K562 (cell line): Measurements from ENCODE around the gene ZNF701. TPM values are rescaled to one million over a fixed set of nuclear protein-coding genes. Genes with fewer than 3 reads are reported as not detected.
"Not testable (repeated sequence)": the region's sequence is repeated elsewhere in the genome, so short reads cannot be mapped to it uniquely, and the experiment has no call there.

ENCODE experiments used
- ATAC-seq: fragments of 200-7000 bp; cut with Tn5 transposase; 3 replicates; pipeline ENCODE4 v1.9.1; 2020; ENCODE audit warnings: moderate library complexity
- BruUV-seq: library from RNA; stranded (reverse); fragments of 400-500 nt; replicated peaks from 2 replicates; lab custom pipeline; 2021; lab: Mats Ljungman, UMichigan
- CTCF ChIA-PET: fragments of 300-600 bp; formaldehyde crosslinking; extraction: SDS; loops from one replicate; lab custom pipeline; 2021; ENCODE audit warnings: low intra/inter-chr PET ratio; lab: Yijun Ruan, JAX
- POLR2A ChIA-PET: fragments of 300-600, 350-650 bp; sonication (Branson Sonifier 250); formaldehyde crosslinking; extraction: SDS; loops from one replicate; lab custom pipeline; 2021; ENCODE audit warnings: antibody characterized with exemption, inconsistent platforms; lab: Yijun Ruan, JAX
- DNase-seq, 4 experiments: peaks; one replicate each; pipeline versions ENCODE4 v3.0.0 to v3.0.0-alpha.2; 2011 to 2018; ENCODE audit warnings: low spot score in 3 of 4, mixed read lengths in 3 of 4; ENCODE audit errors: extremely low read depth in 1 of 4
- FAIRE-seq: peaks from 2 replicates; lab custom pipeline; 2011; peaks lifted over from hg19 to GRCh38; lab: Jason Lieb, UNC
- H2AFZ ChIP-seq: 2 replicates; pipeline ENCODE4 v1.6.0; 2011; ENCODE audit warnings: low read depth, low read length, control low read depth, inconsistent platforms
- H3K27ac ChIP-seq: fragments of 200-600 bp; 3 replicates; pipeline ENCODE4 v1.8.0; 2011; ENCODE audit warnings: low read depth, mild to moderate bottlenecking, control low read depth, inconsistent platforms, low read length, moderate library complexity, mixed read lengths; ENCODE audit errors: extremely low read depth
- H3K27me3 ChIP-seq, 2 experiments: fragments of 300-600 bp in 1 of 2; 2 replicates in 1 of 2; 3 replicates in 1 of 2; pipeline versions ENCODE4 v1.6.0 to v1.8.0; 2011; ENCODE audit warnings: inconsistent platforms in 2 of 2, low read length in 2 of 2, mild to moderate bottlenecking in 1 of 2, mixed read lengths in 1 of 2, moderate library complexity in 1 of 2; ENCODE audit not compliant: control insufficient read depth in 2 of 2, insufficient read depth in 2 of 2
- H3K36me3 ChIP-seq: fragments of 300-600 bp; 3 replicates; pipeline ENCODE4 v1.8.0; 2011; ENCODE audit warnings: mild to moderate bottlenecking, low read length, inconsistent platforms; ENCODE audit not compliant: control insufficient read depth, insufficient read depth
- H3K4me1 ChIP-seq, 2 experiments: fragments of 200-600 bp in 1 of 2; replicated peaks in 1 of 2; 2 replicates in 1 of 2; 3 replicates in 1 of 2; pipeline versions ENCODE4 v1.5.1 to v1.8.0; 2011; ENCODE audit warnings: inconsistent platforms in 2 of 2, low read length in 2 of 2, mild to moderate bottlenecking in 1 of 2, mixed read lengths in 1 of 2, moderate library complexity in 1 of 2; ENCODE audit not compliant: control insufficient read depth in 2 of 2, insufficient read depth in 2 of 2
- H3K4me2 ChIP-seq: 2 replicates; pipeline ENCODE4 v1.6.1; 2011; ENCODE audit warnings: low read length, control low read depth, inconsistent platforms, mixed read lengths; ENCODE audit not compliant: insufficient read depth
- H3K4me3 ChIP-seq: fragments of 200-600 bp; sonication (generic), shearing (Covaris generic); 2 replicates; pipeline ENCODE4 v1.5.1; 2016; ENCODE audit warnings: control low read depth, inconsistent platforms
- H3K79me2 ChIP-seq: fragments of 200-600 bp; 3 replicates; pipeline ENCODE4 v1.8.0; 2011; ENCODE audit warnings: low read length, inconsistent platforms; ENCODE audit not compliant: control insufficient read depth, insufficient read depth
- H3K9ac ChIP-seq, 2 experiments: 2 replicates each; pipeline versions ENCODE4 v1.6.0 to v1.6.1; 2011; ENCODE audit warnings: low read depth in 2 of 2, low read length in 2 of 2, control low read depth in 1 of 2, inconsistent platforms in 1 of 2, mild to moderate bottlenecking in 1 of 2, mixed read lengths in 1 of 2; ENCODE audit not compliant: insufficient read depth in 1 of 2
- H3K9me1 ChIP-seq: one replicate; pipeline ENCODE4 v1.6.0; 2011; ENCODE audit warnings: inconsistent platforms, mild to moderate bottlenecking, low read length, moderate library complexity; ENCODE audit not compliant: control insufficient read depth, insufficient read depth
- H3K9me3 ChIP-seq: replicated peaks from 2 replicates; pipeline ENCODE4 v1.5.1; 2011; ENCODE audit warnings: low read depth, low read length, inconsistent platforms; ENCODE audit not compliant: control insufficient read depth, insufficient read depth
- H4K20me1 ChIP-seq: replicated peaks from 2 replicates; pipeline ENCODE4 v1.6.1; 2011; ENCODE audit warnings: low read length, inconsistent platforms, mixed read lengths; ENCODE audit not compliant: control insufficient read depth, insufficient read depth
- RREB1 ChIP-seq: fragments of 250-450 bp; sonication (Bioruptor Pico); IDR thresholded peaks from 2 replicates; pipeline ENCODE4 v1.4.0; 2020
- TEAD1 ChIP-seq, 2 experiments: fragments of 450-650 bp in 1 of 2; sonication (generic) in 1 of 2; formaldehyde crosslinking; IDR thresholded peaks; 2 replicates each; pipeline versions ENCODE4 v1.4.0 to v1.8.0; 2020 to 2022; ENCODE audit warnings: mild to moderate bottlenecking in 2 of 2, missing genetic modification reagents in 1 of 2
- WGBS: fragments of 100-300 bp; shearing (Covaris generic); methylation state at CpG from one replicate; pipeline ENCODE4 v1.1.6; 2016; ENCODE audit warnings: low coverage, mixed read lengths; ENCODE audit not compliant: insufficient coverage; ENCODE audit errors: missing lambda C conversion rate; 5-methylcytosine and 5-hydroxymethylcytosine counted together
- in situ Hi-C: fragments of 300-500 bp; cut with MboI; formaldehyde crosslinking; loops from 4 replicates; pipeline ENCODE4 v1.15.0; 2018; ENCODE audit warnings: inconsistent platforms, mixed read lengths
- intact Hi-C: fragments of 100-400 bp; cut with micrococcal nuclease; formaldehyde crosslinking; loops from 2 replicates; pipeline ENCODE4 v1.14.2; 2022
- polyA plus RNA-seq, 8 experiments: library from polyadenylated mRNA; depleted of rRNA in 4 of 8; stranded (reverse) in 5 of 8; unstranded in 3 of 8; fragments of >200 nt; fragmentation: Nextera tagmentation in 2 of 8; fragmentation: Illumina TruSeq in 1 of 8; extraction: Ambion mirVana in 2 of 8; extraction: Trizol in 1 of 8; gene quantifications; 2 replicates each; pipeline versions ENCODE4 v1.2.1 to v1.2.3, GENCODE V29; 2011 to 2014; ENCODE audit warnings: inconsistent platforms in 1 of 8, missing spikeins in 1 of 8
- total RNA-seq, 7 experiments: library from RNA; depleted of rRNA in 6 of 7; stranded (reverse); fragments of >200 nt in 6 of 7; fragmentation: Illumina TruSeq in 2 of 7; extraction: Trizol in 2 of 7; gene quantifications; 2 replicates each; pipeline versions ENCODE4 v1.2.1 to v1.2.3, GENCODE V29; 2011 to 2021; ENCODE audit warnings: low replicate concordance in 1 of 7
- TF ChIP-seq, protein P1 (sequence below): fragments of 250-450 bp; sonication (Bioruptor Pico); IDR thresholded peaks from 2 replicates; pipeline ENCODE4 v1.4.0; 2020; ENCODE audit warnings: mild to moderate bottlenecking, moderate library complexity

The ZNF701 gene
- total and polyA plus RNA-seq, 9 of the 15 experiments (the other 6 are each of a cell fraction or from before 2014, with no cell fraction given), result 5.3 to 15.9 (median 10.1) TPM

GRCh38 chr19:52541608-52542007 is 28.5 kb upstream of the ZNF701 start (continued):
- TF ChIP-seq, protein P1, sequence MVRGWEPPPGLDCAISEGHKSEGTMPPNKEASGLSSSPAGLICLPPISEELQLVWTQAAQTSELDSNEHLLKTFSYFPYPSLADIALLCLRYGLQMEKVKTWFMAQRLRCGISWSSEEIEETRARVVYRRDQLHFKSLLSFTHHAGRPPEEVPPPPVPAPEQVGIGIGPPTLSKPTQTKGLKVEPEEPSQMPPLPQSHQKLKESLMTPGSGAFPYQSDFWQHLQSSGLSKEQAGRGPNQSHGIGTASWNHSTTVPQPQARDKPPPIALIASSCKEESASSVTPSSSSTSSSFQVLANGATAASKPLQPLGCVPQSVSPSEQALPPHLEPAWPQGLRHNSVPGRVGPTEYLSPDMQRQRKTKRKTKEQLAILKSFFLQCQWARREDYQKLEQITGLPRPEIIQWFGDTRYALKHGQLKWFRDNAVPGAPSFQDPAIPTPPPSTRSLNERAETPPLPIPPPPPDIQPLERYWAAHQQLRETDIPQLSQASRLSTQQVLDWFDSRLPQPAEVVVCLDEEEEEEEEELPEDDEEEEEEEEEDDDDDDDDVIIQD (CRISPR knock-in tag), result no peak
- TF ChIP-seq RREB1 (no peak), TEAD1 (CRISPR knock-in tag; IDR thresholded peaks at IDR 0.05) (no peak)

- ATAC-seq, H3K27me3 ChIP-seq, H3K9me3 ChIP-seq, H3K4me1 ChIP-seq, DNase-seq, POLR2A ChIA-PET, H3K9me1 ChIP-seq, FAIRE-seq, intact Hi-C loops, H3K79me2 ChIP-seq, H3K9ac ChIP-seq, H3K4me2 ChIP-seq, H4K20me1 ChIP-seq, in situ Hi-C loops, H3K4me3 ChIP-seq, H2AFZ ChIP-seq, BruUV-seq, H3K27ac ChIP-seq: not testable (repeated sequence)
- H3K36me3 ChIP-seq, result peaks cover 35% of the 10 kb centered on the region; the same call in 1 of the 3 replicates
- WGBS, result 93% methylated on average over 3 of the region's 6 CpGs
- CTCF ChIA-PET, result interaction anchor here (0.6 kb wide), 1 partner anchor 990 kb away, joined by 3 read pairs; no protein-coding TSS in a partner anchor
Observed at GRCh38 chr19:52542541-52542940, 27.5 kb upstream of the ZNF701 start.
